Measurements from ENCODE around the gene CAMK2A. TPM values are rescaled to one million over a fixed set of nuclear protein-coding genes. Genes with fewer than 3 reads are reported as not detected.

CAMK2A gene
- total RNA-seq, 6 experiments from 2014 or later: 0.09 to 0.64 (median 0.18) TPM

GRCh38 chr5:150278046-150278730 is 11.4 kb downstream of the CAMK2A start:
- Mint-ChIP-seq H3K27me3 (ENCODE audit: insufficient read depth) (peaks cover 1% of the 10 kb centered on the region; the same call in 1 of the 2 replicates), H3K9me3 (no peaks in the 10 kb centered on the region), H3K27ac (peak overlapping the region; percentile 94), H3K4me3 (no peak overlapping the region), H3K36me3 (ENCODE audit: low read depth) (no peaks in the 10 kb centered on the region), H3K4me1 (ENCODE audit: low read depth) (peaks cover 55% of the 10 kb centered on the region)
- no peak for DNase-seq
- TF ChIP-seq, protein P1, sequence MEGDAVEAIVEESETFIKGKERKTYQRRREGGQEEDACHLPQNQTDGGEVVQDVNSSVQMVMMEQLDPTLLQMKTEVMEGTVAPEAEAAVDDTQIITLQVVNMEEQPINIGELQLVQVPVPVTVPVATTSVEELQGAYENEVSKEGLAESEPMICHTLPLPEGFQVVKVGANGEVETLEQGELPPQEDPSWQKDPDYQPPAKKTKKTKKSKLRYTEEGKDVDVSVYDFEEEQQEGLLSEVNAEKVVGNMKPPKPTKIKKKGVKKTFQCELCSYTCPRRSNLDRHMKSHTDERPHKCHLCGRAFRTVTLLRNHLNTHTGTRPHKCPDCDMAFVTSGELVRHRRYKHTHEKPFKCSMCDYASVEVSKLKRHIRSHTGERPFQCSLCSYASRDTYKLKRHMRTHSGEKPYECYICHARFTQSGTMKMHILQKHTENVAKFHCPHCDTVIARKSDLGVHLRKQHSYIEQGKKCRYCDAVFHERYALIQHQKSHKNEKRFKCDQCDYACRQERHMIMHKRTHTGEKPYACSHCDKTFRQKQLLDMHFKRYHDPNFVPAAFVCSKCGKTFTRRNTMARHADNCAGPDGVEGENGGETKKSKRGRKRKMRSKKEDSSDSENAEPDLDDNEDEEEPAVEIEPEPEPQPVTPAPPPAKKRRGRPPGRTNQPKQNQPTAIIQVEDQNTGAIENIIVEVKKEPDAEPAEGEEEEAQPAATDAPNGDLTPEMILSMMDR (IDR thresholded peaks at IDR 0.05): no peak

GRCh38 chr5:150277043-150277442 is 12.5 kb downstream of the CAMK2A start:
- TF ChIP-seq, protein P1 (IDR thresholded peaks at IDR 0.05): no peak
- Mint-ChIP-seq H3K36me3 (ENCODE audit: low read depth) (no peaks in the 10 kb centered on the region), H3K4me3 (no peak overlapping the region), H3K4me1 (ENCODE audit: low read depth) (peaks cover 55% of the 10 kb centered on the region), H3K27me3 (ENCODE audit: insufficient read depth) (peaks cover 1% of the 10 kb centered on the region; the same call in 1 of the 2 replicates), H3K27ac (no peak overlapping the region), H3K9me3 (no peaks in the 10 kb centered on the region)
- DNase-seq: no peak

DNA sequence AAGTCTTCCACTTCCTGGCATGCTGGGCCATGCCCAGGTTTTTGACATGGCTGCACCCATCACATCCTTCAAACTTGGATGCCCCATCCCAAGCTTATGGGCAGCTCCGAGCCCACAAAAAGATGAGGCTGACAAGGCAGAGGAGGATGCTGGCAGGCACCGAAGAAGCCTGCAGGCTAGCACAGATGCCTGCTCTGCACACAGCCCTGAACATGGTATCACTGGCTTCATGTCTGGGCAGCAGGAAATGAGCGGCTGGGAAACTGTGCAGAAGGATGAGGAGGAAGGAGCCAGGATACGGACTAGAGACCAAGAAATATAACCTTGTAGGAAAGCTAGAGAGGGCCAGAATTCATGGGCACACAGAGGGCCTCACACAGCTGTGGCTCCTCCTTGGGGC is 14.8 kb downstream of the CAMK2A start:
- Mint-ChIP-seq H3K27me3 (ENCODE audit: insufficient read depth) (peaks cover 1% of the 10 kb centered on the region; the same call in 1 of the 2 replicates), H3K9me3 (no peaks in the 10 kb centered on the region), H3K4me1 (ENCODE audit: low read depth) (peaks cover 52% of the 10 kb centered on the region), H3K27ac (no peak overlapping the region), H3K4me3 (no peak overlapping the region), H3K36me3 (ENCODE audit: low read depth) (no peaks in the 10 kb centered on the region)
- no peak for DNase-seq
- TF ChIP-seq, protein P1 (IDR thresholded peaks at IDR 0.05): no peak

DNA sequence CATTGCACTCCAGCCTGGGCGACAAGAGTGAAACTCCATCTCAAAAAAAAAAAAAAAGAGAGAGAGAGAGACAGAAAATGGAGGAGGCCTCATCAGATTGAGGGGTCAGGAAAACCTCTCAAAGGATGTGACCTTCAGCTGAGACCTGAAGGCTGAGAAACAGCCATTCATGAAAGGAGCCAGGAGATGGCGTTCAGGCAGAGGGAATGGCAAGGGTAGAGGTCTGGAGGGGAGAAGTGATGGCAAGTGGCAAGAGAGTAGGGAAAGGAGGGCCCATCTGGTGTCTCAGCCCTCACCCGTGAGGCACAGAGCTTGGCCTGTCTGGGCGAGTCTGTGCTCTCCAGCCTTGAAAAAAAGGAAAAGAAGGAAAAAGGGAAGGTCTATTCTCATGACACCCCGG is 17.0 kb downstream of the CAMK2A start:
- H3K36me3 Mint-ChIP-seq (ENCODE audit: low read depth): no peaks in the 10 kb centered on the region
- H3K4me1 Mint-ChIP-seq (ENCODE audit: low read depth): peaks cover 29% of the 10 kb centered on the region
- peak; percentile 40 for DNase-seq
- no peak overlapping the region for H3K4me3 Mint-ChIP-seq
- no peaks in the 10 kb centered on the region for H3K9me3 Mint-ChIP-seq
- peaks cover 3% of the 10 kb centered on the region for H3K27me3 Mint-ChIP-seq (ENCODE audit: insufficient read depth)
- TF ChIP-seq, protein P1 (IDR thresholded peaks at IDR 0.05): peak; percentile 68
- no peak overlapping the region for H3K27ac Mint-ChIP-seq

DNA sequence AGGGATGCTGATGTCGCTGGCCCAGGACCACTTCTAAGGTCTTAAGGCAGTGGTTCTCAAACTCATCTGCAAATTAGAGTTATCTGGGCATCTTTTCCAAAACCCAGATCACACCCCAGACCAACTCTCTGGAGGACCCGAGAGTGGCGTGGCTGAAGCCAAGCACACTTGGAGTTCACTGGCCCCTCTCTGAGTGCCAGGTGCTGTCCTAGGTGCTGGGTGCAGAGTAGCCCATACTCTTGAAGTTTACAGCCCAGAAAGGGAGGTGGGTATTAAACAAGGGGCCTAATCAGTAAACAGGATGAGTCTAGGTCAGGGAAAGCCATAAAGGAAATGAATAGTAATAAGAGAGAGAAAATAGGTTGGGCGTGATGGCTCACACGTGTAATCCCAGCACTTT is 17.6 kb downstream of the CAMK2A start:
- Mint-ChIP-seq H3K27me3 (ENCODE audit: insufficient read depth) (peaks cover 3% of the 10 kb centered on the region), H3K36me3 (ENCODE audit: low read depth) (no peaks in the 10 kb centered on the region), H3K4me3 (no peak overlapping the region), H3K4me1 (ENCODE audit: low read depth) (peaks cover 25% of the 10 kb centered on the region), H3K9me3 (no peaks in the 10 kb centered on the region), H3K27ac (no peak overlapping the region)
- DNase-seq: no peak
- TF ChIP-seq, protein P1 (IDR thresholded peaks at IDR 0.05): no peak

Measured in HFFc6 (cell line).